Testis (tissue), 3 donors: ENCODE measurements around the gene GATAD2A. TPM values are rescaled to one million over a fixed set of nuclear protein-coding genes. Genes with fewer than 3 reads are reported as not detected.

Experiments
- DNase-seq: peaks from one replicate; pipeline ENCODE4 v3.0.0-alpha.2; 2019
- H3K27ac ChIP-seq, 2 donors: fragments of 200-600 bp; sonication (generic); one replicate each; pipeline ENCODE4 v1.5.1; 2019
- H3K27me3 ChIP-seq: fragments of 200-600 bp; sonication (generic); one replicate; pipeline ENCODE4 v1.5.1; 2019
- H3K36me3 ChIP-seq: fragments of 200-600 bp; sonication (generic); one replicate; pipeline ENCODE4 v1.5.1; 2017; ENCODE audit warnings: low read depth; ENCODE audit errors: missing control alignments
- H3K4me1 ChIP-seq: fragments of 200-600 bp; sonication (generic); one replicate; pipeline ENCODE4 v1.5.1; 2019
- H3K4me3 ChIP-seq, 2 donors: fragments of 200-600 bp; sonication (generic); one replicate each; pipeline ENCODE4 v1.5.1; 2017 to 2019
- H3K9me3 ChIP-seq: fragments of 200-600 bp; sonication (generic); one replicate; pipeline ENCODE4 v1.5.1; 2017
- POLR2A ChIP-seq: fragments of 450-650 bp; IDR thresholded peaks from one replicate; pipeline ENCODE4 v1.6.1; 2017; ENCODE audit warnings: antibody characterized with exemption, mild to moderate bottlenecking, moderate library complexity
- WGBS, 2 donors: methylation state at CpG; one replicate each; pipeline ENCODE4 v1.1.5; 2018; 5-methylcytosine and 5-hydroxymethylcytosine counted together
- intact Hi-C: fragments of 100-400 bp; cut with DNase I; formaldehyde crosslinking; loops from one replicate; pipeline ENCODE4 v1.15.1; 2023; ENCODE audit warnings: low total_unique reads
- polyA plus RNA-seq: library from polyadenylated mRNA; stranded (reverse); fragments of 350-450 nt; fragmentation: Illumina TruSeq; extraction: RNeasy Lipid Tissue Mini Kit (QIAGEN cat#74804); gene quantifications from one replicate; pipeline ENCODE4 v1.2.3, GENCODE V29; 2014; ENCODE audit warnings: low read depth, low replicate concordance; ENCODE audit not compliant: insufficient read depth
- total RNA-seq, 2 donors: library from RNA; depleted of rRNA; stranded (reverse); fragments of >200 nt; gene quantifications; one replicate each; pipeline ENCODE4 v1.2.3, GENCODE V29; 2016
- TF ChIP-seq, protein P1 (sequence below), 3 experiments: fragments of 450-650 bp in 2 of 3; fragments of 200-600 bp in 1 of 3; sonication (generic) in 1 of 3; IDR thresholded peaks; one replicate each; pipeline ENCODE4 v1.5.1; 2016 to 2019; ENCODE audit warnings: antibody characterized with exemption in 3 of 3, mild to moderate bottlenecking in 2 of 3, moderate library complexity in 1 of 3

GATAD2A gene
- total and polyA plus RNA-seq, 3 donors from 2014 or later: 109 to 197 (median 163) TPM

DNA sequence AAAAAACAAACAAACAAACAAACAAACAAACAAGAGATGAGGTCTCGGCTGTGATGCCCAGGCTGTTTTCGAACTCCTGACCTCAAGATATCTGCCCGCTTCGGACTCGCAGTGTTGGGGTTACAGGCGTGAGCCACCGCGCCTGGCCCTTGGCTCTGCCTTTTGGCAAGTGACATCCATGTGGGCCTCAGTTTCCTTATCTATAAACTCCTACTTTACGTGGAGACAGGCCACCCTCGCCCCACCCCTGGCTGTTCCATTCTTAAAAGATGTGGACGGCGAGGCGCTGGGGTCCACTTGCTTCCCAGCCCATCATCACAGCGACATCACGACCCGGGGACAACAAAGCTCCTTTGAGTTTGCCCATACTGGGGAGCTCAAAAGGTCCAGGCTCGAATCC lies 108.2 kb downstream of the GATAD2A start:
- TF ChIP-seq, protein P1, sequence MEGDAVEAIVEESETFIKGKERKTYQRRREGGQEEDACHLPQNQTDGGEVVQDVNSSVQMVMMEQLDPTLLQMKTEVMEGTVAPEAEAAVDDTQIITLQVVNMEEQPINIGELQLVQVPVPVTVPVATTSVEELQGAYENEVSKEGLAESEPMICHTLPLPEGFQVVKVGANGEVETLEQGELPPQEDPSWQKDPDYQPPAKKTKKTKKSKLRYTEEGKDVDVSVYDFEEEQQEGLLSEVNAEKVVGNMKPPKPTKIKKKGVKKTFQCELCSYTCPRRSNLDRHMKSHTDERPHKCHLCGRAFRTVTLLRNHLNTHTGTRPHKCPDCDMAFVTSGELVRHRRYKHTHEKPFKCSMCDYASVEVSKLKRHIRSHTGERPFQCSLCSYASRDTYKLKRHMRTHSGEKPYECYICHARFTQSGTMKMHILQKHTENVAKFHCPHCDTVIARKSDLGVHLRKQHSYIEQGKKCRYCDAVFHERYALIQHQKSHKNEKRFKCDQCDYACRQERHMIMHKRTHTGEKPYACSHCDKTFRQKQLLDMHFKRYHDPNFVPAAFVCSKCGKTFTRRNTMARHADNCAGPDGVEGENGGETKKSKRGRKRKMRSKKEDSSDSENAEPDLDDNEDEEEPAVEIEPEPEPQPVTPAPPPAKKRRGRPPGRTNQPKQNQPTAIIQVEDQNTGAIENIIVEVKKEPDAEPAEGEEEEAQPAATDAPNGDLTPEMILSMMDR (IDR thresholded peaks at IDR 0.05): no peak
- no peak for TF ChIP-seq POLR2A
- WGBS, 2 donors: 71 to 78% methylated on average over 17 of the region's 17 CpGs
- DNase-seq: no peak
- Histone ChIP-seq H3K4me3 (peak overlapping the region; percentile 27 to 87), H3K4me1 (peaks cover 11% of the 10 kb centered on the region), H3K36me3 (no peaks in the 10 kb centered on the region), H3K9me3 (no peaks in the 10 kb centered on the region), H3K27me3 (no peaks in the 10 kb centered on the region), H3K27ac (no peak overlapping the region)
- intact Hi-C loops: no loop called here

DNA sequence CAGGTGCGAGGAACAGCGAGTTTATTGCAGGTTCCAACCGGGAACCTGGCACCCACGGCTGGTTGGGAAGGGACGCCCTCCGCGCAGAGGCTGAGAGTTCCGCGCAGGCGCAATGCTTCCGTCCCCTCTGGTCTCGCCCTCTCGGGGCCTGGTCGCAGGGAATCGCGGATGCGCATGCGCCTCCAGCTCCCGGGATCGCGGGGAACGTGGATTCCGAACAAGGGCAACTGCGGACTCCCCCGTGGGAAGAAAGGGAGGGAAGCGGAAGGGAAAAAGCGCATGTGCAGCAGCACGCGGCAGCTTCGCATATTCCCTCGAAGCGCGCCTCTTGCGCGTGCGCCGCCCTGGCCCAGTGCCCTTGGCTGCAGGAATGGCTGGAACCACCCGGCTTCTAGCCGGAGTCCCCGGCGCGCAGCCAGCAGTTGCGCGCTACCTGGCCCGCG lies 108.8 kb downstream of the GATAD2A start:
- H3K36me3 ChIP-seq: no peaks in the 10 kb centered on the region
- H3K4me1 ChIP-seq: peaks cover 11% of the 10 kb centered on the region
- 14 to 26% methylated on average over 35 to 45 of the region's 46 CpGs for WGBS, 2 donors
- peak overlapping the region; percentile 27 to 87 for H3K4me3 ChIP-seq
- no peaks in the 10 kb centered on the region for H3K9me3 ChIP-seq
- DNase-seq: peak; percentile 79
- H3K27ac ChIP-seq: no peak overlapping the region
- intact Hi-C loops: no loop called here
- no peaks in the 10 kb centered on the region for H3K27me3 ChIP-seq
- no peak for TF ChIP-seq POLR2A
- TF ChIP-seq, protein P1 (IDR thresholded peaks at IDR 0.05): no peak

DNA sequence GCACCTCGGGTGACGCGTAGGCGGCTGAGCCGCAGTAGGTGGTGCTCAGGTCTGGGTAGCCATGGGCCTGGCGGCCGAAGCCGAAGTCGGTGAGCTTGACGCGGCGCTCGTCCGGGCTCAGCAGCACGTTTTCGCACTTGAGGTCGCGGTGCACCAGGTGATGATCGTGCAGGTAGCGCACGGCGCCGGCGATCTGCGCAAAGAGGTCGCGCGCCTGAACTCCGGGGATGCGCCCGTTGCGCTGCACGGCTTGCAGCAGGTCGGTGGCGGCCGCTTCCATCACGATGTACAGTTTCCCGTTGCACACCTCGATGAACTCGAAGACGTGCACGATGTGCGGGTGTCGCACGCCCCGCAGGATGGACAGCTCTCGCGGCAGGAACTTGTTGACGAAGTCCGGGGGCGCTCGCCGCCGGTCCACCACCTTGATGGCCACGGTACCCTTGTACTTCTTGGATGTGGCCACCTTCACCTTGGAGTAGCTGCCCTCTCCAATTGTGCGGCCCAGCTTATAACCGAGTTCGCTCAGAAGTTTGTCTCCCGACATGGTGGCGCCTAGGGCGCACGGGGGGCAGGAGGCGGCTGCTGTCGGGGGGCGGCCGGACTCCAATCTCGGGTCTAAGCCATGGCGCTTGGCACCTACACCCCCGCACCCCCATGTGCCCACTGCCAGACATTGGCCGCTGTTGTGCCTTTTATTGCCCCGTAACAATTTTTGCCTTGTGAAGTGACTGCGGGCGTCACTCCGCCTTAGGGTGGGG lies 109.6 kb downstream of the GATAD2A start, which contains the start of gene TSSK6:
TSSK6 (minus strand) TSS at position 668 of the 761 bp plus-strand sequence; CDS start at position 547, 121 bp downstream.
- TF ChIP-seq, protein P1 (IDR thresholded peaks at IDR 0.05): no peak
- no peak for TF ChIP-seq POLR2A
- Histone ChIP-seq H3K4me3 (peak within 1 kb of the TSS; percentile 82 to 87), H3K4me1 (peaks cover 11% of the 10 kb centered on the region), H3K9me3 (no peaks in the 10 kb centered on the region), H3K27ac (peak within 1 kb of the TSS; percentile 65 to 85), H3K36me3 (no peaks in the 10 kb centered on the region), H3K27me3 (no peaks in the 10 kb centered on the region)
- intact Hi-C loops: no loop called here
- 70 to 73% methylated on average over 25 to 74 of the region's 74 CpGs for WGBS, 2 donors
- no peak for DNase-seq

DNA sequence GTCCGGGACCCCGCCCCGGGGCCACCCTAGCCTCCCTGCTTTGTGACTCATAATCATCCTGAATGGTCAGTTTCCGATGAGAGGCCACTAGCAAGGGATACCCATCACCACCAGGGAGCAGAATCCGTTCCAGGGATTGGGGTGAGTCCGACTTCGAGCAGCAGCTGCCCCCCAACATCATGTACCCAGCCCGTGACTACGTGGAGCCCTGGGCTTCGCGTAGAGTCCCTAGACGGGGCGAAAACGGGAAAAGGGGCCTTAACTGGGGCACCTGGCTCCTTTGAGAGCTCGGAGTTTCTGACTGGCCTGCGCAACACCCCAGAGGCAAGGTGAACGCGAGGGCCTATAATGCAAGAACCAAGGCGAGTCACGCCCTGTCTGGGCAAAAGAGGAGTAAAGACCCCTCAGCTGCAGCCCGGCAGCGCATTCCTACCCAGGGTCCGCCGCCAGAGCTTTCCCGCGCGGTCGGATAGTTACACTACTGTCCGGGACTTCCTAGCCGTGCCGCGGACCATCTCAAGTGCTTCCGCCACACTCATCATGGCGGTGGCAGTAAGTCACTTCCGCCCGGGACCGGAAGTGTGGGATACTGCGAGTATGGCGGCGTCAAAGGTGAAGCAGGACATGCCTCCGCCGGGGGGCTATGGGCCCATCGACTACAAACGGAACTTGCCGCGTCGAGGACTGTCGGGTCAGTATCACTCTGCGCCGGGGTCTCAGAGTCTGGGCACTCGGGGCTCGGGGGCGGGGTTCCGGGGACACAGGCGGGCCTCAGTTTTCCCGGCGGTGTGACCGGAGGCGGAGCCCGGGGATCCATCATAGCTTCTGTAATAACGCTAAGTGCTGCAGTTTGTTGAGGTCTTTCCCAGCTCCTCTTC lies 110.4 kb downstream of the GATAD2A start, which contains the start of gene NDUFA13:
NDUFA13 (plus strand) TSS at position 584 of the 878 bp plus-strand sequence; CDS start at position 598, 14 bp downstream.
- Histone ChIP-seq H3K9me3 (no peaks in the 10 kb centered on the region), H3K4me3 (peak within 1 kb of the TSS; percentile 82 to 87), H3K27ac (peak within 1 kb of the TSS; percentile 65 to 85), H3K27me3 (no peaks in the 10 kb centered on the region), H3K4me1 (peaks cover 11% of the 10 kb centered on the region), H3K36me3 (no peaks in the 10 kb centered on the region)
- intact Hi-C loops: no loop called here
- TF ChIP-seq, protein P1 (IDR thresholded peaks at IDR 0.05): no peak
- no peak for TF ChIP-seq POLR2A
- peak; percentile 96 for DNase-seq
- 0 to 7% methylated on average over 1 to 61 of the region's 61 CpGs for WGBS, 2 donors
